Liver (tissue), 9 donors: ENCODE data around the gene KCNG3. TPM values are rescaled to one million over a fixed set of nuclear protein-coding genes. Genes with fewer than 3 reads are reported as not detected.

Source experiments
- DNase-seq: peaks from one replicate; pipeline ENCODE4 v3.0.0-alpha.2; 2017; ENCODE audit warnings: low spot score
- H3K27ac ChIP-seq, 2 donors: one replicate each; pipeline ENCODE4 v1.7.0; 2013; ENCODE audit warnings: inconsistent platforms in 2 of 2, low read length in 2 of 2, control low read depth in 1 of 2, low read depth in 1 of 2, mild to moderate bottlenecking in 1 of 2
- H3K27me3 ChIP-seq, 4 donors: one replicate each; pipeline versions ENCODE4 v1.6.1 to v1.7.0; 2013; ENCODE audit warnings: low read length in 3 of 4, inconsistent platforms in 1 of 4, mild to moderate bottlenecking in 1 of 4, moderate library complexity in 1 of 4; ENCODE audit not compliant: control insufficient read depth in 4 of 4, insufficient read depth in 4 of 4
- H3K36me3 ChIP-seq, 4 donors: one replicate each; pipeline versions ENCODE4 v1.6.1 to v1.7.0; 2013; ENCODE audit warnings: low read length in 3 of 4, mild to moderate bottlenecking in 3 of 4, low read depth in 1 of 4, moderate library complexity in 1 of 4; ENCODE audit not compliant: control insufficient read depth in 4 of 4, insufficient read depth in 3 of 4
- H3K4me1 ChIP-seq, 4 donors: one replicate each; pipeline versions ENCODE4 v1.6.1 to v1.7.0; 2013; ENCODE audit warnings: low read length in 3 of 4, mild to moderate bottlenecking in 3 of 4, moderate library complexity in 1 of 4; ENCODE audit not compliant: control insufficient read depth in 4 of 4, insufficient read depth in 4 of 4
- H3K4me3 ChIP-seq, 3 donors: one replicate each; pipeline versions ENCODE4 v1.6.1 to v1.7.0; 2013; ENCODE audit warnings: low read length in 3 of 3, control low read depth in 1 of 3, low read depth in 1 of 3, mild to moderate bottlenecking in 1 of 3
- H3K9ac ChIP-seq, 2 donors: one replicate each; pipeline ENCODE4 v1.7.0; 2013; ENCODE audit warnings: low read length in 2 of 2, mild to moderate bottlenecking in 2 of 2, moderate library complexity in 2 of 2, control low read depth in 1 of 2, low read depth in 1 of 2
- H3K9me3 ChIP-seq, 4 donors: one replicate each; pipeline versions ENCODE4 v1.6.1 to v1.7.0; 2013; ENCODE audit warnings: low read length in 3 of 4; ENCODE audit not compliant: control insufficient read depth in 4 of 4
- GABPA ChIP-seq, 2 donors: IDR thresholded peaks in 1 of 2; conservative IDR thresholded peaks in 1 of 2; 2 replicates each; pipeline ENCODE4 v1.6.1; 2016; ENCODE audit warnings: antibody characterized with exemption in 2 of 2, mild to moderate bottlenecking in 1 of 2, moderate library complexity in 1 of 2
- HNF4A ChIP-seq, 2 donors: conservative IDR thresholded peaks; 2 replicates each; pipeline ENCODE4 v1.6.1; 2016; ENCODE audit warnings: antibody characterized with exemption in 2 of 2, mild to moderate bottlenecking in 2 of 2
- HNF4G ChIP-seq: IDR thresholded peaks from 2 replicates; pipeline ENCODE4 v1.6.1; 2016; ENCODE audit warnings: antibody characterized with exemption
- JUND ChIP-seq, 2 donors: IDR thresholded peaks; 2 replicates each; pipeline ENCODE4 v1.6.1; 2016; ENCODE audit warnings: antibody characterized with exemption in 2 of 2
- NR2F2 ChIP-seq: IDR thresholded peaks from 2 replicates; pipeline ENCODE4 v1.6.1; 2016; ENCODE audit warnings: antibody characterized with exemption
- RXRA ChIP-seq, 2 donors: IDR thresholded peaks; 2 replicates each; pipeline ENCODE4 v1.6.1; 2017 to 2018; ENCODE audit warnings: antibody characterized with exemption in 2 of 2, mild to moderate bottlenecking in 1 of 2
- SP1 ChIP-seq: IDR thresholded peaks from 2 replicates; pipeline ENCODE4 v1.6.1; 2018; ENCODE audit warnings: antibody characterized with exemption, mild to moderate bottlenecking
- YY1 ChIP-seq: IDR thresholded peaks from 2 replicates; pipeline ENCODE4 v1.6.1; 2016; ENCODE audit warnings: antibody characterized with exemption, mild to moderate bottlenecking
- WGBS: extraction: QIAGEN DNeasy Blood & Tissue Kit; methylation state at CpG from one replicate; pipeline ENCODE4 v1.1.7; 2013; 5-methylcytosine and 5-hydroxymethylcytosine counted together
- polyA plus RNA-seq, 2 donors: library from polyadenylated mRNA; stranded (reverse) in 1 of 2; unstranded in 1 of 2; fragments of 200-250 nt in 1 of 2; fragments of >200 nt in 1 of 2; fragmentation: Nextera tagmentation in 1 of 2; extraction: Ambion mirVana in 1 of 2; gene quantifications; one replicate each; pipeline versions ENCODE4 v1.2.1 to v1.2.3, GENCODE V29; 2013 to 2015
- total RNA-seq, 2 donors: library from RNA; depleted of rRNA; stranded (reverse); fragments of >200 nt; gene quantifications; one replicate each; pipeline ENCODE4 v1.2.3, GENCODE V29; 2014
- TF ChIP-seq, protein P1 (sequence below): IDR thresholded peaks from 2 replicates; pipeline ENCODE4 v1.6.1; 2016; ENCODE audit warnings: antibody characterized with exemption
- TF ChIP-seq, protein P2 (sequence below): fragments of 150-350 bp; IDR thresholded peaks from 2 replicates; pipeline ENCODE4 v1.5.1; 2017; ENCODE audit warnings: improper control_type of control experiment, low read depth, low read length; ENCODE audit not compliant: missing input control
- TF ChIP-seq, protein P3 (sequence below): IDR thresholded peaks from 2 replicates; pipeline ENCODE4 v1.6.1; 2016; ENCODE audit warnings: antibody characterized with exemption
- donor health status: healthy.
- donor health status: healthy.
- donor health status: healthy.
- donor health status: healthy.
- donor health status: healthy.

KCNG3 gene
- total and polyA plus RNA-seq, 4 donors = not detected

DNA sequence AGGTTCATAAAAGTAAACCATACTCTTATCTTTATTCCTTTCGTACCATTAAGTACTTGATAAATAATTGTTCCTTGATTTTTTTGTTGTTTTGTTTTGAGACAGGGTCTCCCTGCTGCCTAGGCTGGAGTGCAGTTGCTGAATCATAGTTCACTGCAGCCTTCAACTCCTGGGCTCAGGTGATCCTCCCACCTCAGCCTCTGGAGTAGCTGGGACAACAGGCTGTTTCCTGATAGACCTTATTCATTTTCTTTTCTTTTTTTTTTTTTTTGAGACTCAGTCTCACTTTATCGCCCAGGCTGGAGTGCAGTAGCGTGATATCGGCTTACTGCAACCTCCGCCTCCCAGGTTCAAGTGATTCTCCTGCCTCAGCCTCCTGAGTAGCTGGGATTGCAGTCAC, 5.5 kb downstream of the KCNG3 start:
- H3K9ac ChIP-seq = no peak overlapping the region
- H3K9me3 ChIP-seq = peaks cover 0 to 6% (median 4%) of the 10 kb centered on the region in 4 donors
- no peak overlapping the region for H3K27ac ChIP-seq
- H3K36me3 ChIP-seq = no peaks in the 10 kb centered on the region
- WGBS = 94% methylated on average over 5 of the region's 5 CpGs
- H3K4me1 ChIP-seq = peaks cover 0 to 4% (median 1%) of the 10 kb centered on the region in 4 donors
- H3K4me3 ChIP-seq = no peak overlapping the region
- no peak for DNase-seq
- H3K27me3 ChIP-seq = peaks cover 0 to 7% (median 1%) of the 10 kb centered on the region in 4 donors
- TF ChIP-seq HNF4A (conservative IDR thresholded peaks at IDR 0.05) = no peak
- TF ChIP-seq RXRA (IDR thresholded peaks at IDR 0.05) = no peak
- TF ChIP-seq JUND (IDR thresholded peaks at IDR 0.05) = no peak
- TF ChIP-seq, protein P1, sequence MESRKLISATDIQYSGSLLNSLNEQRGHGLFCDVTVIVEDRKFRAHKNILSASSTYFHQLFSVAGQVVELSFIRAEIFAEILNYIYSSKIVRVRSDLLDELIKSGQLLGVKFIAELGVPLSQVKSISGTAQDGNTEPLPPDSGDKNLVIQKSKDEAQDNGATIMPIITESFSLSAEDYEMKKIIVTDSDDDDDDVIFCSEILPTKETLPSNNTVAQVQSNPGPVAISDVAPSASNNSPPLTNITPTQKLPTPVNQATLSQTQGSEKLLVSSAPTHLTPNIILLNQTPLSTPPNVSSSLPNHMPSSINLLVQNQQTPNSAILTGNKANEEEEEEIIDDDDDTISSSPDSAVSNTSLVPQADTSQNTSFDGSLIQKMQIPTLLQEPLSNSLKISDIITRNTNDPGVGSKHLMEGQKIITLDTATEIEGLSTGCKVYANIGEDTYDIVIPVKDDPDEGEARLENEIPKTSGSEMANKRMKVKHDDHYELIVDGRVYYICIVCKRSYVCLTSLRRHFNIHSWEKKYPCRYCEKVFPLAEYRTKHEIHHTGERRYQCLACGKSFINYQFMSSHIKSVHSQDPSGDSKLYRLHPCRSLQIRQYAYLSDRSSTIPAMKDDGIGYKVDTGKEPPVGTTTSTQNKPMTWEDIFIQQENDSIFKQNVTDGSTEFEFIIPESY = no peak
- TF ChIP-seq NR2F2 = no peak
- TF ChIP-seq GABPA (IDR thresholded peaks at IDR 0.05 in 1 of 2, conservative IDR thresholded peaks at IDR 0.05 in 1 of 2) = no peak
- TF ChIP-seq, protein P2, sequence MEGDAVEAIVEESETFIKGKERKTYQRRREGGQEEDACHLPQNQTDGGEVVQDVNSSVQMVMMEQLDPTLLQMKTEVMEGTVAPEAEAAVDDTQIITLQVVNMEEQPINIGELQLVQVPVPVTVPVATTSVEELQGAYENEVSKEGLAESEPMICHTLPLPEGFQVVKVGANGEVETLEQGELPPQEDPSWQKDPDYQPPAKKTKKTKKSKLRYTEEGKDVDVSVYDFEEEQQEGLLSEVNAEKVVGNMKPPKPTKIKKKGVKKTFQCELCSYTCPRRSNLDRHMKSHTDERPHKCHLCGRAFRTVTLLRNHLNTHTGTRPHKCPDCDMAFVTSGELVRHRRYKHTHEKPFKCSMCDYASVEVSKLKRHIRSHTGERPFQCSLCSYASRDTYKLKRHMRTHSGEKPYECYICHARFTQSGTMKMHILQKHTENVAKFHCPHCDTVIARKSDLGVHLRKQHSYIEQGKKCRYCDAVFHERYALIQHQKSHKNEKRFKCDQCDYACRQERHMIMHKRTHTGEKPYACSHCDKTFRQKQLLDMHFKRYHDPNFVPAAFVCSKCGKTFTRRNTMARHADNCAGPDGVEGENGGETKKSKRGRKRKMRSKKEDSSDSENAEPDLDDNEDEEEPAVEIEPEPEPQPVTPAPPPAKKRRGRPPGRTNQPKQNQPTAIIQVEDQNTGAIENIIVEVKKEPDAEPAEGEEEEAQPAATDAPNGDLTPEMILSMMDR = no peak
- no peak for TF ChIP-seq YY1

DNA sequence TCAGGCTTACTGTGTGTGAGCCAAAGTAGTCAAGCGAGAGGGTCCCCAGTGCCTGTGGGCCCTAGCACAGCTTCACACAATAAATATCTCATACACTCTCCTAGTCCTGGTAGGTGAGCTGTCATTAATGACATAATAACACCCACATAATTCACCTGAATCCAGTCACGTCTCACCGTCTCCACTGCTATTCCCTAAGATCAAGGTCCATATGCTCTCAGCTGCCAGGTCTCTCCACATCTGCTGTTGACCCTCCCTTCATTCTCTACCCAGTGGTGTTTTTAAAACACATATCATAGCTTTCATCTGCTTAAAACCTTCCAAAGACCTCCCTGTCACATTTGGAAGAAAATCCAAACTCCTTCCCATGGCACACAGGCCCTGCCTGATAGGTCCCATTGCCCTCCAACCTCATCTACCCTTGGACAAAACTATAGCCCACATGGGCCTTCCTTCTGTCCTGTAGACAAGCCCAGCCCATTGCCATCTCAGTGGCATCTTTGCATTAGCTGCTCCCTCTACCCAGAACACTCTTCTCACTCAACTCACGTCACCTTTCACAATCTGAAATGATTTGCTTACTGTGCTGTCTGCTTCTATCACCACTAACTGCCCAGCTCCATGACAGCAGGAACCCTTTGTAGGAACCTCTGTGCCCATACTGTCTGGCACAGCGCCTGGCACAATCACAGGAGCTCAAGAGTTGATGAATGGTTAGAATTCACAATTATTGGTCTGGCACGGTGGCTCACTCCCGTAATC, 7.5 kb downstream of the KCNG3 start:
- no peaks in the 10 kb centered on the region for H3K9me3 ChIP-seq
- 89% methylated on average over 7 of the region's 7 CpGs for WGBS
- no peak overlapping the region for H3K4me3 ChIP-seq
- no peak for DNase-seq
- H3K4me1 ChIP-seq = no peaks in the 10 kb centered on the region
- H3K27me3 ChIP-seq = peaks cover 0 to 2% (median 0%) of the 10 kb centered on the region in 4 donors
- no peak overlapping the region for H3K9ac ChIP-seq
- TF ChIP-seq, protein P2 = no peak
- TF ChIP-seq HNF4G (no peak), GABPA (IDR thresholded peaks at IDR 0.05 in 1 of 2, conservative IDR thresholded peaks at IDR 0.05 in 1 of 2) (no peak), SP1 (no peak)
- TF ChIP-seq, protein P3, sequence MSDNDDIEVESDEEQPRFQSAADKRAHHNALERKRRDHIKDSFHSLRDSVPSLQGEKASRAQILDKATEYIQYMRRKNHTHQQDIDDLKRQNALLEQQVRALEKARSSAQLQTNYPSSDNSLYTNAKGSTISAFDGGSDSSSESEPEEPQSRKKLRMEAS = no peak
- no peaks in the 10 kb centered on the region for H3K36me3 ChIP-seq
- H3K27ac ChIP-seq = no peak overlapping the region
